GM12801 (cell line): ENCODE results near the gene NOS1.

Source experiments
- CTCF ChIP-seq: IDR thresholded peaks from one replicate; pipeline ENCODE4 v1.5.1; 2011; ENCODE audit warnings: control low read depth; ENCODE audit not compliant: insufficient read length; ENCODE audit errors: extremely low read depth

NOS1 gene

GRCh38 chr12:117380083-117380482 is 18.7 kb upstream of the NOS1 start:
- no peak for TF ChIP-seq CTCF

- no peak for TF ChIP-seq CTCF
Observed at GRCh38 chr12:117377758-117378157, 16.3 kb upstream of the NOS1 start.

- no peak for TF ChIP-seq CTCF
Observed at GRCh38 chr12:117370588-117370987, 9.2 kb upstream of the NOS1 start.

- peak; percentile 79 for TF ChIP-seq CTCF
Observed at GRCh38 chr12:117367006-117367638, 5.7 kb upstream of the NOS1 start.

GRCh38 chr12:117365049-117365616 is 3.7 kb upstream of the NOS1 start:
- no peak for TF ChIP-seq CTCF

GRCh38 chr12:117363953-117364486 is 2.6 kb upstream of the NOS1 start:
- no peak for TF ChIP-seq CTCF

- no peak for TF ChIP-seq CTCF
Observed at GRCh38 chr12:117363056-117363662, 1.7 kb upstream of the NOS1 start.
